K562 (cell line): ENCODE measurements around the gene RNF167. TPM values are rescaled to one million over a fixed set of nuclear protein-coding genes. Genes with fewer than 3 reads are reported as not detected.
A peak's percentile ranks its signal among the peaks of the same experiment; 100 is the strongest.

Experiments
- MBD1 ChIP-seq: fragments of 250-450 bp; sonication (Bioruptor Pico); IDR thresholded peaks from 2 replicates; pipeline ENCODE4 v1.8.0; 2022; ENCODE audit warnings: inconsistent platforms
- NFXL1 ChIP-seq: fragments of 450-650 bp; formaldehyde crosslinking; IDR thresholded peaks from 2 replicates; pipeline ENCODE4 v1.4.0; 2021; ENCODE audit warnings: mild to moderate bottlenecking
- TCF3 ChIP-seq: sonication (generic); formaldehyde crosslinking; IDR thresholded peaks from 2 replicates; pipeline ENCODE4 v1.4.0; 2020; ENCODE audit warnings: mild to moderate bottlenecking, missing genetic modification reagents
- ZNF232 ChIP-seq: sonication (generic); formaldehyde crosslinking; IDR thresholded peaks from 2 replicates; pipeline ENCODE4 v1.8.0; 2022; ENCODE audit warnings: mild to moderate bottlenecking, missing genetic modification reagents
- polyA plus RNA-seq, 8 experiments: library from polyadenylated mRNA; depleted of rRNA in 4 of 8; stranded (reverse) in 5 of 8; unstranded in 3 of 8; fragments of >200 nt; fragmentation: Nextera tagmentation in 2 of 8; fragmentation: Illumina TruSeq in 1 of 8; extraction: Ambion mirVana in 2 of 8; extraction: Trizol in 1 of 8; gene quantifications; 2 replicates each; pipeline versions ENCODE4 v1.2.1 to v1.2.3, GENCODE V29; 2011 to 2014; ENCODE audit warnings: inconsistent platforms in 1 of 8, missing spikeins in 1 of 8
- total RNA-seq, 7 experiments: library from RNA; depleted of rRNA in 6 of 7; stranded (reverse); fragments of >200 nt in 6 of 7; fragmentation: Illumina TruSeq in 2 of 7; extraction: Trizol in 2 of 7; gene quantifications; 2 replicates each; pipeline versions ENCODE4 v1.2.1 to v1.2.3, GENCODE V29; 2011 to 2021; ENCODE audit warnings: low replicate concordance in 1 of 7
- TF ChIP-seq, protein P1 (sequence below): fragments of 250-450 bp; sonication (Bioruptor Pico); IDR thresholded peaks from 2 replicates; pipeline ENCODE4 v1.4.0; 2020; ENCODE audit warnings: mild to moderate bottlenecking, moderate library complexity

RNF167 gene
- total and polyA plus RNA-seq, 9 of the 15 experiments (the other 6 are each of a cell fraction or from before 2014, with no cell fraction given): 16.5 to 143 (median 45.5) TPM

- TF ChIP-seq MBD1 (CRISPR knock-in tag) (no peak), ZNF232 (CRISPR knock-in tag) (no peak), TCF3 (0 out of 2 replicates have a peak, but pooled peaks have one; percentile 7), NFXL1 (CRISPR knock-in tag) (no peak)
- TF ChIP-seq, protein P1, sequence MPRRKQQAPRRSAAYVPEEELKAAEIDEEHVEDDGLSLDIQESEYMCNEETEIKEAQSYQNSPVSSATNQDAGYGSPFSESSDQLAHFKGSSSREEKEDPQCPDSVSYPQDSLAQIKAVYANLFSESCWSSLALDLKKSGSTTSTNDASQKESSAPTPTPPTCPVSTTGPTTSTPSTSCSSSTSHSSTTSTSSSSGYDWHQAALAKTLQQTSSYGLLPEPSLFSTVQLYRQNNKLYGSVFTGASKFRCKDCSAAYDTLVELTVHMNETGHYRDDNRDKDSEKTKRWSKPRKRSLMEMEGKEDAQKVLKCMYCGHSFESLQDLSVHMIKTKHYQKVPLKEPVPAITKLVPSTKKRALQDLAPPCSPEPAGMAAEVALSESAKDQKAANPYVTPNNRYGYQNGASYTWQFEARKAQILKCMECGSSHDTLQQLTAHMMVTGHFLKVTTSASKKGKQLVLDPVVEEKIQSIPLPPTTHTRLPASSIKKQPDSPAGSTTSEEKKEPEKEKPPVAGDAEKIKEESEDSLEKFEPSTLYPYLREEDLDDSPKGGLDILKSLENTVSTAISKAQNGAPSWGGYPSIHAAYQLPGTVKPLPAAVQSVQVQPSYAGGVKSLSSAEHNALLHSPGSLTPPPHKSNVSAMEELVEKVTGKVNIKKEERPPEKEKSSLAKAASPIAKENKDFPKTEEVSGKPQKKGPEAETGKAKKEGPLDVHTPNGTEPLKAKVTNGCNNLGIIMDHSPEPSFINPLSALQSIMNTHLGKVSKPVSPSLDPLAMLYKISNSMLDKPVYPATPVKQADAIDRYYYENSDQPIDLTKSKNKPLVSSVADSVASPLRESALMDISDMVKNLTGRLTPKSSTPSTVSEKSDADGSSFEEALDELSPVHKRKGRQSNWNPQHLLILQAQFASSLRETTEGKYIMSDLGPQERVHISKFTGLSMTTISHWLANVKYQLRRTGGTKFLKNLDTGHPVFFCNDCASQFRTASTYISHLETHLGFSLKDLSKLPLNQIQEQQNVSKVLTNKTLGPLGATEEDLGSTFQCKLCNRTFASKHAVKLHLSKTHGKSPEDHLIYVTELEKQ (CRISPR knock-in tag): no peak
Observed at GRCh38 chr17:4966844-4967538, 26.9 kb downstream of the RNF167 start (continued).
